H1 (cell line): ENCODE data around the gene COPG1.

ENCODE experiments used
- CHD1 ChIP-seq: IDR thresholded peaks from 2 replicates; pipeline ENCODE4 v1.6.1; 2012; ENCODE audit warnings: low read depth, low read length, improper control_type of control experiment
- CHD2 ChIP-seq: IDR thresholded peaks from 2 replicates; pipeline ENCODE4 v1.6.1; 2012; ENCODE audit warnings: low read length, improper control_type of control experiment
- EP300 ChIP-seq, 2 experiments: IDR thresholded peaks; 1 replicate in 1 of 2; 2 replicates in 1 of 2; pipeline ENCODE4 v1.6.1; 2011 to 2012; ENCODE audit warnings: low read depth in 2 of 2, low read length in 2 of 2, mild to moderate bottlenecking in 2 of 2, borderline replicate concordance in 1 of 2, inconsistent platforms in 1 of 2, moderate library complexity in 1 of 2
- FOSL1 ChIP-seq: IDR thresholded peaks from 2 replicates; pipeline ENCODE4 v1.6.1; 2011; ENCODE audit warnings: mild to moderate bottlenecking, low read depth, low read length, moderate library complexity; ENCODE audit not compliant: insufficient read depth
- POLR2A ChIP-seq, 2 experiments: IDR thresholded peaks; 1 replicate in 1 of 2; 2 replicates in 1 of 2; pipeline ENCODE4 v1.6.1; 2011; ENCODE audit warnings: low read depth in 2 of 2, low read length in 2 of 2, mild to moderate bottlenecking in 2 of 2; ENCODE audit errors: control extremely low read depth in 1 of 2
- POLR2AphosphoS5 ChIP-seq: IDR thresholded peaks from 2 replicates; pipeline ENCODE4 v1.6.1; 2011; ENCODE audit warnings: low read depth, low read length
- RXRA ChIP-seq: IDR thresholded peaks from 2 replicates; pipeline ENCODE4 v1.6.1; 2011; ENCODE audit warnings: low read depth, mild to moderate bottlenecking, low read length, moderate library complexity; ENCODE audit not compliant: insufficient read depth
- SIN3A ChIP-seq, 2 experiments: IDR thresholded peaks in 1 of 2; conservative IDR thresholded peaks in 1 of 2; 2 replicates each; pipeline ENCODE4 v1.6.1; 2011 to 2012; ENCODE audit warnings: low read length in 2 of 2, improper control_type of control experiment in 1 of 2, low read depth in 1 of 2, mild to moderate bottlenecking in 1 of 2
- SIX5 ChIP-seq: IDR thresholded peaks from 2 replicates; pipeline ENCODE4 v1.6.1; 2011; ENCODE audit warnings: mild to moderate bottlenecking, low read depth, low read length
- TAF1 ChIP-seq: IDR thresholded peaks from 2 replicates; pipeline ENCODE4 v1.6.1; 2011; ENCODE audit warnings: mild to moderate bottlenecking, low read depth, low read length
- ZNF274 ChIP-seq: IDR thresholded peaks from 2 replicates; pipeline ENCODE4 v1.7.0; 2012; ENCODE audit warnings: low read length, borderline replicate concordance; ENCODE audit errors: extremely low read depth
- TF ChIP-seq, protein P1 (sequence below), 3 experiments: IDR thresholded peaks; 1 replicate in 2 of 3; 2 replicates in 1 of 3; pipeline versions ENCODE4 v1.5.1 to v1.6.1; 2011; ENCODE audit warnings: low read length in 3 of 3, mild to moderate bottlenecking in 3 of 3, inconsistent platforms in 2 of 3, low read depth in 1 of 3, moderate library complexity in 1 of 3; ENCODE audit not compliant: insufficient read depth in 1 of 3; ENCODE audit errors: control extremely low read depth in 1 of 3
- TF ChIP-seq, protein P2 (sequence below): IDR thresholded peaks from 2 replicates; pipeline ENCODE4 v1.6.1; 2012; ENCODE audit warnings: inconsistent platforms

DNA sequence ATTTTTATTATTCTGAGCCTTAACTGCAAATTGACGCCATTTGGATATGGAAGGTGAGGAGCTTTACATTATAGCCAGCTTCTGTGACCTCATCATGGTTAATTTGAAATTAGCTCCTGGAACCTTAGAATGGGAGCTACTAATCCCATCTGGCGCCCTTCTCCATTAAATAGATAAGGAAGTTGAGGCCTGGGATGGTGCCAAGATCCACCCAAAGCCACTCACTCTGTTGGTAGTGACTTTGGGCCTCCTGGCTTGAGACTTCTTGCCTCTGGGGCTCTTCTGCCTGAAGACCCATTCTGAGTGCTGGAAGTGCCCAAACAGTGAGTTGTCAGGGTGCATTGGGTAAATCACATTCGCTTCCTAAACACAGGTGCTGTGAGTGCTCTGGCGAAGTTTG is 17.2 kb downstream of the COPG1 start:
- TF ChIP-seq RXRA (no peak), SIX5 (no peak), POLR2AphosphoS5 (no peak), POLR2A (IDR thresholded peaks at IDR 0.05; ENCODE audit: control extremely low read depth in 1 of 2, low read depth in 2 of 2, low read length in 2 of 2) (no peak), EP300 (IDR thresholded peaks at IDR 0.05; ENCODE audit: borderline replicate concordance in 1 of 2, low read depth in 2 of 2, low read length in 2 of 2) (no peak), CHD2 (no peak), ZNF274 (no peak), FOSL1 (no peak), SIN3A (conservative IDR thresholded peaks at IDR 0.05 in 1 of 2, IDR thresholded peaks at IDR 0.05 in 1 of 2; ENCODE audit: low read depth in 1 of 2, low read length in 2 of 2) (no peak), CHD1 (no peak), TAF1 (no peak)
- TF ChIP-seq, protein P1, sequence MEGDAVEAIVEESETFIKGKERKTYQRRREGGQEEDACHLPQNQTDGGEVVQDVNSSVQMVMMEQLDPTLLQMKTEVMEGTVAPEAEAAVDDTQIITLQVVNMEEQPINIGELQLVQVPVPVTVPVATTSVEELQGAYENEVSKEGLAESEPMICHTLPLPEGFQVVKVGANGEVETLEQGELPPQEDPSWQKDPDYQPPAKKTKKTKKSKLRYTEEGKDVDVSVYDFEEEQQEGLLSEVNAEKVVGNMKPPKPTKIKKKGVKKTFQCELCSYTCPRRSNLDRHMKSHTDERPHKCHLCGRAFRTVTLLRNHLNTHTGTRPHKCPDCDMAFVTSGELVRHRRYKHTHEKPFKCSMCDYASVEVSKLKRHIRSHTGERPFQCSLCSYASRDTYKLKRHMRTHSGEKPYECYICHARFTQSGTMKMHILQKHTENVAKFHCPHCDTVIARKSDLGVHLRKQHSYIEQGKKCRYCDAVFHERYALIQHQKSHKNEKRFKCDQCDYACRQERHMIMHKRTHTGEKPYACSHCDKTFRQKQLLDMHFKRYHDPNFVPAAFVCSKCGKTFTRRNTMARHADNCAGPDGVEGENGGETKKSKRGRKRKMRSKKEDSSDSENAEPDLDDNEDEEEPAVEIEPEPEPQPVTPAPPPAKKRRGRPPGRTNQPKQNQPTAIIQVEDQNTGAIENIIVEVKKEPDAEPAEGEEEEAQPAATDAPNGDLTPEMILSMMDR (IDR thresholded peaks at IDR 0.05; ENCODE audit: control extremely low read depth in 1 of 3, insufficient read depth in 1 of 3, low read depth in 1 of 3, low read length in 3 of 3), result no peak
- TF ChIP-seq, protein P2, sequence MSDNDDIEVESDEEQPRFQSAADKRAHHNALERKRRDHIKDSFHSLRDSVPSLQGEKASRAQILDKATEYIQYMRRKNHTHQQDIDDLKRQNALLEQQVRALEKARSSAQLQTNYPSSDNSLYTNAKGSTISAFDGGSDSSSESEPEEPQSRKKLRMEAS, result no peak
